ENCODE measurements around the gene ATL3.
"Not testable (repeated sequence)": the region's sequence is repeated elsewhere in the genome, so short reads cannot be mapped to it uniquely, and the experiment has no call there.

Gene ATL3

DNA sequence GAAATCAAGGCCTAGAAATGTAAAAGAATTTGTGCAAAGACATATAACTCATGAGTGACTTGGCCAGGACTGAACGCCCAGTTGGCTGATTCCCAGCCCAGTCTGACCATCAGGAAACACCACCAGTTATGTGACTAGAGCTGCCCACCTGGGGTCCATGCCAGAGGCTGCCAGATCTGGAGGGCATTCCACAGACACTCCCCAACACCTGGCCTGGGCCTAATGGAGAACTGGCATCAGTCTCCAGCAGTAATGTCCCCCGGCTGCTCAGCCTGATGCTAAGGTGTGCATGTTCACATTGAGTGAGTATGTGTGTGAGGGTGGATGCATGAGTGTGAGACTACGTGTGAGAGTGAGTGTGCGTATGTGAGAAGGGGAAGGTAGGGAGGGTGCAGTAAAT, 72.6 kb downstream of the ATL3 start:
- no peak overlapping the region for H3K27ac Mint-ChIP-seq
- H3K4me3 Mint-ChIP-seq, result no peak overlapping the region
- no peaks in the 10 kb centered on the region for H3K36me3 Mint-ChIP-seq (ENCODE audit: low read depth)
- H3K27me3 Mint-ChIP-seq, result no peaks in the 10 kb centered on the region
- H3K9me3 Mint-ChIP-seq, result no peaks in the 10 kb centered on the region
- H3K4me1 Mint-ChIP-seq (ENCODE audit: low read depth), result peaks cover 6% of the 10 kb centered on the region

DNA sequence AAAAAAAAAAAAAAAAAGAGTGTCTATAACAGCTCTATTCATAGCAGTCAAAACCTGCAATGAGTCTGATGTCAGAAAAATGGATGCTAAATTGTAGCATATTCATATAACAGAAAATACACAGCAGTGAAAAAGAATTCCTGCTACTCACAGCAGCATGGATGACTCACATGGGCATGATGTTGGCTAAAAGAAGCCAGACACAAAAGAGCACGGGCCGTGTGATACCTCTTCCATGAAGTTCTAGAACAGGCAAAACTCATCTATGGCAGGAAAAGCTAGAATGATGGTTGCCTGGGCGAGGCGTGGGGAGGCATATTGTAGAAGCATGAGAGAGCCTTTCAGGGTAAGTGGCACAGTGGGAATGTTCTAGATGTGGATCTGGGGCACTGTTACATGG, 75.9 kb downstream of the ATL3 start:
- no peak overlapping the region for H3K4me3 Mint-ChIP-seq
- H3K9me3 Mint-ChIP-seq, result no peaks in the 10 kb centered on the region
- H3K27me3 Mint-ChIP-seq, result no peaks in the 10 kb centered on the region
- no peaks in the 10 kb centered on the region for H3K4me1 Mint-ChIP-seq (ENCODE audit: low read depth)
- no peak overlapping the region for H3K27ac Mint-ChIP-seq
- no peaks in the 10 kb centered on the region for H3K36me3 Mint-ChIP-seq (ENCODE audit: low read depth)

DNA sequence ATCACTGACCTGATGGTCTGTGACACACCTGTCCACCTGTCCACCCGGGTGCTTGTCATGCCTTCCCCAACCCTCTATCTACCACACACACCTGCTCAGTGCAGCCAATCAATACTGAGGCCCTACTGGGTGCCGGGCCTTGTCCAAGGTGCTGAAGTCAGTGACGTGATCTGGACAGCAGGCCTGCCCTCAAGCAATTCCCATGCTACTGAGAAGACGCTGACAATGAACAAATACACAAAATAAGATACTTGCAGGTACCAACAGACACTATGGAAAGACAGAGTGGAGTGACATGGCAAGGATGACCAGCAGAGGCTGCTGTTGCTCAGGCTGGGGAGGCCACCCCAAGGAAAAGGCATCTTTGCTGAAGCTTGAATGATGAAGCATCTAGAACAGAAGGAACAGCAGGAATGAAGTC, 78.2 kb downstream of the ATL3 start:
- Mint-ChIP-seq H3K9me3 (no peaks in the 10 kb centered on the region), H3K36me3 (ENCODE audit: low read depth) (peaks cover 5% of the 10 kb centered on the region), H3K4me1 (ENCODE audit: low read depth) (no peaks in the 10 kb centered on the region), H3K27ac (no peak overlapping the region), H3K4me3 (no peak overlapping the region), H3K27me3 (no peaks in the 10 kb centered on the region)

DNA sequence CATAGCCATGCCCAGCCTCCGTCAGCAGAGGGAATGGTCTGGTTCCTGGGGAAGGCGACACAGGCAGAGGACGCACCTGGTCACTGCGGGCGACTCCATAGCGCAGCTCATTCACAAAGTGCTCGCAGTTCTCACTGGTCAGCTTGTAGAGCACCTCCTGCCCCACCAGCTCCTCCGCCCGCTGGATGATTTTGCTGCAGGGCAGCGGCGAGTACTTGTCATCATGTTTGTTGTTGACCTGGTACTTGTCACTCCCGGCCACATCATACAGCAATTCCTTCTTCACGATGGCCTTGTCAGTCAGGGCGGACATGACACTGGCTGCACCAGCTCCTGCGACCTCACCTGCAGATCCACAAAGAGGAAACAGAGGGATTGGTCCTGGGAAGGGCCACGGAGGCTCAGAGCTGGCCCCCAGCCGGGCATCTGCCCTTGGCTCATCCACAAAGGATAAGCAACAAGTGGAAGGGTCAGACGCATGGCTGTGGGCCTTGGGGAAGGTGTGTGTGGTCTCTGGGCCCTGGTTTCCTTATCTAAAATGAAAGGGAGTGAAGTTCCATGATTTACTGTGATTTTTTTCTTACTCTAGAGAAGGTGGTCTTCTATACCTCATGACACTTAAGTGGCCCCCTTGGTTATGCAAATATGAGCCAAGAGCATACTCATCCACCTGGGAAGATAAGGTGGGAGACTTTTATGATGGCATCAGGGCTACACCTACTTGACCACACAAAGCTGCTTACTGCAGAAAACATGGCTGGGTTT, 81.0 kb downstream of the ATL3 start:
- no peaks in the 10 kb centered on the region for H3K4me1 Mint-ChIP-seq (ENCODE audit: low read depth)
- H3K36me3 Mint-ChIP-seq (ENCODE audit: low read depth), result peaks cover 5% of the 10 kb centered on the region
- H3K27me3 Mint-ChIP-seq, result no peaks in the 10 kb centered on the region
- no peaks in the 10 kb centered on the region for H3K9me3 Mint-ChIP-seq
- H3K4me3 Mint-ChIP-seq, result no peak overlapping the region
- H3K27ac Mint-ChIP-seq, result no peak overlapping the region

DNA sequence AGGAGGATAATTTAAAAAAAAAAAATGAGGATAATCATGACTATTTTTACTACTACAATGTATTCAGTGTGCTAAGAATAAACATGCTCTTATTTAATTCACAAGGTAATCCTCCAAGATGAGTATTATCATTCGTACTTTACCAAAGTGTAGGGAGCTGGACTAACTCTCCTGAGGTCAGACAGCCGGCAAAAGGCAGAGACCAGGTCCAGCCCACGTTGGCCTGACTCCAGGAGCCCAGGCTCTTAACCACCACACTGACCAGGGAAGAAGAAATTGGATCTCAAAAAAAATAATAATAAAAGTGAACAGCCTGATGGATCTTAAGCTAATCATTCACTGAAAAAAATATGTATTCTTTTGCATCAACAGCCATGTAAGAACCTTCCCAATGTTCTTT, 82.2 kb downstream of the ATL3 start:
- no peaks in the 10 kb centered on the region for H3K27me3 Mint-ChIP-seq
- no peak overlapping the region for H3K4me3 Mint-ChIP-seq
- H3K4me1 Mint-ChIP-seq (ENCODE audit: low read depth), result no peaks in the 10 kb centered on the region
- H3K27ac Mint-ChIP-seq, result no peak overlapping the region
- no peaks in the 10 kb centered on the region for H3K9me3 Mint-ChIP-seq
- H3K36me3 Mint-ChIP-seq (ENCODE audit: low read depth), result peaks cover 5% of the 10 kb centered on the region

DNA sequence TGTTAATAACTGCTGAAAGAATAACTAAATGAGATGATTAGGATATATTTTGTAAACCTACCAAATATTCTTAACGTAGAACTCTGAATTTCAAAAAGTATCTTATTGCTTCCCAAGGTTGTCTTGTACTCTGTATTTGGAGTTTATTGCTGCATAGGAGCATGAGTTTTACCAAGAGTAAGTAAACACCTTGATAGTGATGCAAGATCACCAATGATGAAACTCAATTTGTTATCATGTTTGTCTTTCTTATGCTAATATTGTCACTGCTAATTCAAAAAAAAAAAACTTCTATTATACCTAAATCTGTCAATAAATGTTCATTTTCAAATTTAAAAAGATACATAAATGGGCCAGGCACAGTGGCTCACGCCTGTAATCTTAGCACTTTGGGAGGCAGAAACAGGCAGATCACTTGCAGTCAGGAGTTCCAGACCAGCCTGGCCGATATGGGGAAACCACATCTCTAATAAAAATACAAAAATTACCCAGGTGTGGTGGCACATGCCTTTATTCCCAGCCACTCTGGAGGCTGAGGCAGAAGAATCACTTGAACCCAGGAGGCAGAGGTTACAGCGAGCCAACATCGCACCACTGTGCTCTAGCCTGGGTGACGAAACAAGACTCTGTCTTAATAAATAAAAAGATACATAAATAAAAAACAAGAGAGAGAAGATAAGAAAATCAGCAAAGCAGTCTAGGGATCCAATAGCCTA, 84.6 kb downstream of the ATL3 start:
- Mint-ChIP-seq H3K4me1 (ENCODE audit: low read depth) (peaks cover 15% of the 10 kb centered on the region), H3K9me3 (peaks cover 10% of the 10 kb centered on the region), H3K4me3 (no peak overlapping the region), H3K36me3 (ENCODE audit: low read depth) (peaks cover 11% of the 10 kb centered on the region), H3K27ac (no peak overlapping the region), H3K27me3 (no peaks in the 10 kb centered on the region)

DNA sequence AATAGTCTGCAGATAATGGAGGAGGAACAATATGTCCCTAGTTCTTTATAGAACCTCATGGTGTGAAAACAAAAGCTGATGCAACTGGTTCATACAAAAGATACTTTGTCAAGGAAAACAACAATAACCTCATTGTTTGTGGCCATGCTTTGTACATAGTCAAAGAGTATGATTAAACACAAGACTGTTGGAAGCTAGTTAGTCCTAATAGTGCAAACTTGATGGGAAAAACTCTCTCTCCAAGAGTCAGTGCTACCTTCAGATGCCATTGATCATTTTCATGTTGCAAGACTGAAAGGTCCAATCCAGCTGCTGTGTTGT, 87.9 kb downstream of the ATL3 start:
- no peak overlapping the region for H3K27ac Mint-ChIP-seq

DNA sequence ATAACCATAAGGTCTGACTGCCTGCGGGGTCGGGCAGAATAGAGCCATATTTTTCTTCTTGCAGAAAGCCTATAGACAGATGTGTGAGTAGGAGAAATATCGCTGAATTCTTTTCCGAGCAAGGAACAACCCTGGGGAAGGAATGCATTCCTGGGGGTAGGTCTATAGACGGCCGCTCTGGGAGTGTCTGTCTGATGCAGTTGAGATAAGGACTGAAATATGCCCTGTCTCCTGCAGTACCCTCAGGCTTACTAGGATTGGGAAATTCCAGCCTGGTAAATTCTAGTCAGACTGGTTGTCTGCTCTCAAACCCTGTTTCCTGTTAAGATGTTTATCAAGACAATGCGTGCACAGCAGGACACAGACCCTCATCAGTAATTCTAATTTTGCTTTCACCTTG, 90.0 kb downstream of the ATL3 start:
- H3K4me3 Mint-ChIP-seq, H3K27ac Mint-ChIP-seq, H3K27me3 Mint-ChIP-seq: not testable (repeated sequence)
- Mint-ChIP-seq H3K9me3 (peaks cover 21% of the 10 kb centered on the region), H3K36me3 (ENCODE audit: low read depth) (peaks cover 19% of the 10 kb centered on the region), H3K4me1 (ENCODE audit: low read depth) (peaks cover 17% of the 10 kb centered on the region)

More for the DNA sequence above, 87.9 kb downstream of the ATL3 start:
- no peak overlapping the region for H3K4me3 Mint-ChIP-seq
- H3K27me3 Mint-ChIP-seq, result no peaks in the 10 kb centered on the region
- H3K36me3 Mint-ChIP-seq (ENCODE audit: low read depth), result peaks cover 17% of the 10 kb centered on the region
- H3K9me3 Mint-ChIP-seq, result peaks cover 21% of the 10 kb centered on the region
- H3K4me1 Mint-ChIP-seq (ENCODE audit: low read depth), result peaks cover 17% of the 10 kb centered on the region

DNA sequence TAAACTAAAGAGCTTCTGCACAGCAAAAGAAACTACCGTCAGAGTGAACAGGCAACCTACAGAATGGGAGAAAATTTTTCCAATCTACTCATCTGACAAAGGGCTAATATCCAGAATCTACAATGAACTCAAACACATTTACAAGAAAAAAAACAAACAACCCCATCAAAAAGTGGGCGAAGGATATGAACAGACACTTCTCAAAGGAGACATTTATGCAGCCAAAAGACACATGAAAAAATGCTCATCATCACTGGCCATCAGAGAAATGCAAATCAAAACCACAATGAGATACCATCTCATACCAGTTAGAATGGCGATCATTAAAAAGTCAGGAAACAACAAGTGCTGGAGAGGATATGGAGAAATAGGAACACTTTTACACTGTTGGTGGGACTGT, 92.3 kb downstream of the ATL3 start:
- H3K27ac Mint-ChIP-seq, H3K4me3 Mint-ChIP-seq, H3K27me3 Mint-ChIP-seq: not testable (repeated sequence)
- peaks cover 32% of the 10 kb centered on the region for H3K4me1 Mint-ChIP-seq (ENCODE audit: low read depth)
- peaks cover 19% of the 10 kb centered on the region for H3K36me3 Mint-ChIP-seq (ENCODE audit: low read depth)
- peaks cover 21% of the 10 kb centered on the region for H3K9me3 Mint-ChIP-seq

DNA sequence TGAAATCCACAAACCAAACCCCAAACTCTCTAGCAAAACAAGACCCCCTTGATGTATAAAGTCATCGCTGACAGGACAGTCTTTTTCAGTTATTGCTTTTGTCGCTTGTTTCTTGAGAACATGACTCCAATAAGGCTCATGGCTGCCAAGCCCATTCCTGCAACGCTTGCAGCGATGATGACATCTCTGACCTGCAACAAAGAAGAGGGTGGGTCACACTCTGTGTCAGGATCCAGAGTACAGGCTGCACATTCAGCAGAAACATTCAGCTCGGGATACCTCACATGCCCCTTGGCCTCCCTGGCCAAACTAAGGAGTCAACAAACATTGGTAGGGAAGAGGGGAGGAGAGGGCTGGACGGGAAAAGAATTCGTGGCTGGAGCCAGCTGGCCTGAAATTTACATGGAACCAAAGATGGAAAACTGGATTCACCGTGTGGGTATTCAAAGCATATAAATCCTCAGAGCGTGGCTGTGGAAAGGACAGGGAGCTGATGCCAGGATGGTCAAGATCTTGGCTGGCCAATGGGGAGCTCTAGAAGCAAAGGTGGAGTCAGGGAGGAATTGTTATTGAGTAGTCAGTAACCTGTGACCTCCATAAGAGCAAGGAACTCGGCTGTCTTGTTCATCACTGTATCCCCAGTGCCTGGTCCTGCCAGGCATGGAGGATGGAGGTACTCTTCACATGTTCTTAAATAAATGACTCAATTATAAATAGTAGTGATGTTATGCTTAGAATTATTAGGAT, 96.1 kb downstream of the ATL3 start:
- Mint-ChIP-seq H3K36me3 (ENCODE audit: low read depth) (peaks cover 3% of the 10 kb centered on the region), H3K4me3 (peak overlapping the region; percentile 79), H3K27ac (peak overlapping the region; percentile 84), H3K9me3 (no peaks in the 10 kb centered on the region), H3K4me1 (ENCODE audit: low read depth) (peaks cover 27% of the 10 kb centered on the region), H3K27me3 (no peaks in the 10 kb centered on the region)

Data from stimulated activated naive CD8-positive, alpha-beta T cell treated with anti-CD3 and anti-CD28 coated beads, Interleukin-15, Interleukin-2, amounts not matched to agents 100 ng/mL and 50 ng/mL, for 24 hours (primary cell).